ENCODE measurements around the gene ZNF160. TPM values are rescaled to one million over a fixed set of nuclear protein-coding genes. Genes with fewer than 3 reads are reported as not detected.
A peak's percentile ranks its signal among the peaks of the same experiment; 100 is the strongest.

Gene ZNF160
- total and polyA plus RNA-seq, 2 of the 4 experiments (the other 2 are of a cell fraction) = 22.6 to 26.9 TPM

DNA sequence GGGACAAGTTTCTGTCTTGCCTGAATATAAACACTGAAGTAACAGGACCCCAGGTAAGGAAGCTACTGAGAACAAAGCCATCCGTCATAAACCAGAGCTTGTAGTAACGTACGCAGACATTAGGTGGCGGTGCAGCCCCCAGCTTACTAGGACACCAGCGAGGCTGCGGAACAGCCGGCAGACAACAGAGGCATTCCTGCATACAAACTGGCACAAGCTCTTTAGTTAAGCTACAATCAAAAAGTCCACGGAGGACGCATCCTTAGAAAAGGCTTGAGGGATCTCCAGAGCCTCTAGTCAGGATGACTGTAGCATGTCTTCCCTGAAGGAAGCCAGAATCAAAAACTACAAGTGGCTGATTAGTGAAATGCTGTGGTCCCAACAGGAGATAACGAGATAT, 26.2 kb downstream of the ZNF160 start:
- H3K36me3 ChIP-seq (ENCODE audit: control insufficient read depth, insufficient read depth, low read length) = peaks cover 42% of the 10 kb centered on the region
- H3K18ac ChIP-seq (ENCODE audit: low read depth, low read length) = no peak overlapping the region
- no peaks in the 10 kb centered on the region for H3K9me1 ChIP-seq (ENCODE audit: insufficient read depth, low read length)
- intact Hi-C loops (cut with micrococcal nuclease) (no loop called here), dilution Hi-C loops (cut with HindIII; ENCODE audit: low sequenced_read_pairs, unreplicated experiment) (no loop called here), in situ Hi-C loops (cut with MboI; ENCODE audit: low sequenced_read_pairs) (no loop called here)
- H3K27ac ChIP-seq (ENCODE audit: insufficient read depth, low read length) = no peak overlapping the region
- no peak overlapping the region for H4K8ac ChIP-seq (ENCODE audit: low read depth in 2 of 2, low read length in 2 of 2)
- H3K56ac ChIP-seq (ENCODE audit: extremely low read depth, insufficient read depth, low read length) = no peak overlapping the region
- H3K9ac ChIP-seq (ENCODE audit: low read depth, low read length) = no peak overlapping the region
- no peak overlapping the region for H2AFZ ChIP-seq (replicated peaks; ENCODE audit: low read length, poor library complexity)
- ChIA-PET CTCF (no interaction called here), POLR2A (ENCODE audit: unreplicated experiment) (no interaction called here)
- no peak overlapping the region for H4K91ac ChIP-seq (ENCODE audit: insufficient read depth, low read depth, low read length)
- H2BK120ac ChIP-seq (ENCODE audit: low read depth, low read length) = no peak overlapping the region
- H2AK5ac ChIP-seq (ENCODE audit: low read depth, low read length) = no peak overlapping the region
- peak; percentile 60; the same call in 1 of the 2 replicates for ATAC-seq (ENCODE audit: low read depth)
- no peak overlapping the region for H3K4ac ChIP-seq (ENCODE audit: low read depth, low read length)
- no peak overlapping the region for H2AK9ac ChIP-seq (replicated peaks; ENCODE audit: low read depth, low read length, poor library complexity)
- no peak overlapping the region for H4K5ac ChIP-seq (ENCODE audit: low read depth, low read length)
- no peaks in the 10 kb centered on the region for H3K4me1 ChIP-seq (ENCODE audit: control insufficient read depth, insufficient read depth, low read length)
- no peak overlapping the region for H3K4me3 ChIP-seq (ENCODE audit: insufficient read depth, low read depth, low read length)
- no peak overlapping the region for H3K4me2 ChIP-seq (ENCODE audit: low read depth, low read length)
- peaks cover 17% of the 10 kb centered on the region for H3K9me3 ChIP-seq (ENCODE audit: control insufficient read depth, insufficient read depth, low read length)
- H4K20me1 ChIP-seq (ENCODE audit: insufficient read depth, low read length) = 0 out of 2 replicates have a peak, but pooled peaks cover 3% of the 10 kb centered on the region
- no peak overlapping the region for H2BK5ac ChIP-seq (ENCODE audit: low read depth, low read length, poor library complexity, severe bottlenecking)
- TF ChIP-seq CHD1 (IDR thresholded peaks at IDR 0.05; ENCODE audit: low read depth, low read length) = no peak
- no peak for TF ChIP-seq MAZ (IDR thresholded peaks at IDR 0.05; ENCODE audit: borderline replicate concordance, low read depth, low read length)
- no peak for TF ChIP-seq MAFK (IDR thresholded peaks at IDR 0.05; ENCODE audit: low read depth, low read length)
- peak; percentile 28; the same call in 1 of the 2 replicates for TF ChIP-seq SMC3 (IDR thresholded peaks at IDR 0.05; ENCODE audit: low read depth, low read length)
- TF ChIP-seq BHLHE40 (IDR thresholded peaks at IDR 0.05; ENCODE audit: low read depth, low read length) = no peak
- no peak for TF ChIP-seq CEBPB (IDR thresholded peaks at IDR 0.05; ENCODE audit: low read depth, low read length)
- no peak for TF ChIP-seq MXI1 (IDR thresholded peaks at IDR 0.05; ENCODE audit: borderline replicate concordance, low read depth, low read length)
- TF ChIP-seq RAD21 (IDR thresholded peaks at IDR 0.05; ENCODE audit: low read length) = peak; percentile 52
- TF ChIP-seq, protein P1, sequence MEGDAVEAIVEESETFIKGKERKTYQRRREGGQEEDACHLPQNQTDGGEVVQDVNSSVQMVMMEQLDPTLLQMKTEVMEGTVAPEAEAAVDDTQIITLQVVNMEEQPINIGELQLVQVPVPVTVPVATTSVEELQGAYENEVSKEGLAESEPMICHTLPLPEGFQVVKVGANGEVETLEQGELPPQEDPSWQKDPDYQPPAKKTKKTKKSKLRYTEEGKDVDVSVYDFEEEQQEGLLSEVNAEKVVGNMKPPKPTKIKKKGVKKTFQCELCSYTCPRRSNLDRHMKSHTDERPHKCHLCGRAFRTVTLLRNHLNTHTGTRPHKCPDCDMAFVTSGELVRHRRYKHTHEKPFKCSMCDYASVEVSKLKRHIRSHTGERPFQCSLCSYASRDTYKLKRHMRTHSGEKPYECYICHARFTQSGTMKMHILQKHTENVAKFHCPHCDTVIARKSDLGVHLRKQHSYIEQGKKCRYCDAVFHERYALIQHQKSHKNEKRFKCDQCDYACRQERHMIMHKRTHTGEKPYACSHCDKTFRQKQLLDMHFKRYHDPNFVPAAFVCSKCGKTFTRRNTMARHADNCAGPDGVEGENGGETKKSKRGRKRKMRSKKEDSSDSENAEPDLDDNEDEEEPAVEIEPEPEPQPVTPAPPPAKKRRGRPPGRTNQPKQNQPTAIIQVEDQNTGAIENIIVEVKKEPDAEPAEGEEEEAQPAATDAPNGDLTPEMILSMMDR (conservative IDR thresholded peaks at IDR 0.05; ENCODE audit: low read depth, low read length) = peak; percentile 49
- TF ChIP-seq RCOR1 (IDR thresholded peaks at IDR 0.05; ENCODE audit: insufficient replicate concordance, low read length) = no peak
- no peak for TF ChIP-seq RFX5 (IDR thresholded peaks at IDR 0.05; ENCODE audit: low read depth, low read length)
- TF ChIP-seq, protein P2, sequence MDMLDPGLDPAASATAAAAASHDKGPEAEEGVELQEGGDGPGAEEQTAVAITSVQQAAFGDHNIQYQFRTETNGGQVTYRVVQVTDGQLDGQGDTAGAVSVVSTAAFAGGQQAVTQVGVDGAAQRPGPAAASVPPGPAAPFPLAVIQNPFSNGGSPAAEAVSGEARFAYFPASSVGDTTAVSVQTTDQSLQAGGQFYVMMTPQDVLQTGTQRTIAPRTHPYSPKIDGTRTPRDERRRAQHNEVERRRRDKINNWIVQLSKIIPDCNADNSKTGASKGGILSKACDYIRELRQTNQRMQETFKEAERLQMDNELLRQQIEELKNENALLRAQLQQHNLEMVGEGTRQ (IDR thresholded peaks at IDR 0.05; ENCODE audit: low read depth, low read length) = no peak
- no peak for TF ChIP-seq FOS (IDR thresholded peaks at IDR 0.05; ENCODE audit: low read depth, low read length)
- TF ChIP-seq POLR2A (IDR thresholded peaks at IDR 0.05; ENCODE audit: low read depth, low read length) = no peak
- TF ChIP-seq, protein P3, sequence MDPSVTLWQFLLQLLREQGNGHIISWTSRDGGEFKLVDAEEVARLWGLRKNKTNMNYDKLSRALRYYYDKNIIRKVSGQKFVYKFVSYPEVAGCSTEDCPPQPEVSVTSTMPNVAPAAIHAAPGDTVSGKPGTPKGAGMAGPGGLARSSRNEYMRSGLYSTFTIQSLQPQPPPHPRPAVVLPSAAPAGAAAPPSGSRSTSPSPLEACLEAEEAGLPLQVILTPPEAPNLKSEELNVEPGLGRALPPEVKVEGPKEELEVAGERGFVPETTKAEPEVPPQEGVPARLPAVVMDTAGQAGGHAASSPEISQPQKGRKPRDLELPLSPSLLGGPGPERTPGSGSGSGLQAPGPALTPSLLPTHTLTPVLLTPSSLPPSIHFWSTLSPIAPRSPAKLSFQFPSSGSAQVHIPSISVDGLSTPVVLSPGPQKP (IDR thresholded peaks at IDR 0.05; ENCODE audit: borderline replicate concordance, low read depth, low read length) = no peak
- no peak for TF ChIP-seq NFE2L2 (IDR thresholded peaks at IDR 0.05; ENCODE audit: low read depth, low read length)
- 46% methylated on average over 3 of the region's 10 CpGs; no CpG with 5 or more reads in 1 of the 2 experiments for WGBS, 2 experiments (ENCODE audit: extremely low coverage in 2 of 2, insufficient read length in 1 of 2)
- BruUV-seq (replicated peaks) = no TSS peak
- H3K27me3 ChIP-seq (ENCODE audit: control insufficient read depth, insufficient read depth, low read length) = no peaks in the 10 kb centered on the region
- peak; percentile 28 for DNase-seq
- no peak overlapping the region for H2BK20ac ChIP-seq (ENCODE audit: low read depth, low read length)
- H3K79me1 ChIP-seq (ENCODE audit: low read depth in 1 of 2, low read length in 2 of 2) = peaks cover 9 to 11% of the 10 kb centered on the region in 2 experiments
- H2BK15ac ChIP-seq (ENCODE audit: low read depth, low read length) = no peak overlapping the region
- no peak overlapping the region for H3K14ac ChIP-seq (replicated peaks; ENCODE audit: low read depth, low read length)
- no peak overlapping the region for H3K23ac ChIP-seq (ENCODE audit: low read depth, low read length)
